Neuronal stem cell (in vitro differentiated cells): Measurements from ENCODE around the gene CAPN11.
A peak's percentile ranks its signal among the peaks of the same experiment; 100 is the strongest.

Experiments used
- DNase-seq: peaks from one replicate; pipeline ENCODE4 v3.0.0-alpha.2; 2013; ENCODE audit warnings: low spot score
- H2AFZ ChIP-seq: one replicate; pipeline ENCODE4 v1.6.1; 2013; ENCODE audit warnings: mild to moderate bottlenecking, low read length, inconsistent platforms
- H2AK5ac ChIP-seq: 2 replicates; pipeline ENCODE4 v1.6.1; 2013; ENCODE audit warnings: low read depth, mild to moderate bottlenecking, inconsistent platforms, low read length, moderate library complexity, mixed read lengths
- H2BK120ac ChIP-seq: 2 replicates; pipeline ENCODE4 v1.6.1; 2013; ENCODE audit warnings: low read depth, mild to moderate bottlenecking, inconsistent platforms, low read length, moderate library complexity, mixed read lengths
- H2BK12ac ChIP-seq: one replicate; pipeline ENCODE4 v1.6.1; 2013; ENCODE audit warnings: low read length, inconsistent platforms
- H2BK15ac ChIP-seq: 2 replicates; pipeline ENCODE4 v1.6.1; 2013; ENCODE audit warnings: mild to moderate bottlenecking, low read length, inconsistent platforms, mixed read lengths
- H2BK5ac ChIP-seq: one replicate; pipeline ENCODE4 v1.6.1; 2013; ENCODE audit warnings: inconsistent platforms, mild to moderate bottlenecking, low read length, moderate library complexity
- H3K14ac ChIP-seq: one replicate; pipeline ENCODE4 v1.6.1; 2013; ENCODE audit warnings: low read length, inconsistent platforms
- H3K18ac ChIP-seq: 2 replicates; pipeline ENCODE4 v1.6.1; 2013; ENCODE audit warnings: low read length, inconsistent platforms
- H3K23ac ChIP-seq: 2 replicates; pipeline ENCODE4 v1.6.1; 2013; ENCODE audit warnings: low read depth, mild to moderate bottlenecking, mixed read lengths, low read length, inconsistent platforms; ENCODE audit not compliant: poor library complexity
- H3K27ac ChIP-seq: replicated peaks from 3 replicates; pipeline ENCODE4 v1.5.1; 2013; ENCODE audit warnings: low read length, inconsistent platforms
- H3K27me3 ChIP-seq, 3 experiments: 2 replicates each; pipeline ENCODE4 v1.6.1; 2013; ENCODE audit warnings: low read length in 3 of 3, mild to moderate bottlenecking in 2 of 3, inconsistent platforms in 1 of 3, low read depth in 1 of 3, mixed read lengths in 1 of 3, moderate library complexity in 1 of 3; ENCODE audit not compliant: control insufficient read depth in 3 of 3, insufficient read depth in 3 of 3
- H3K36me3 ChIP-seq, 2 donors: replicated peaks in 1 of 2; 2 replicates each; pipeline ENCODE4 v1.6.1; 2013; ENCODE audit warnings: low read length in 2 of 2; ENCODE audit not compliant: control insufficient read depth in 2 of 2, insufficient read depth in 2 of 2
- H3K4ac ChIP-seq: 2 replicates; pipeline ENCODE4 v1.6.1; 2013; ENCODE audit warnings: inconsistent platforms, mild to moderate bottlenecking, low read length, moderate library complexity
- H3K4me1 ChIP-seq, 2 donors: 1 replicate in 1 of 2; 2 replicates in 1 of 2; pipeline ENCODE4 v1.6.1; 2013; ENCODE audit warnings: low read length in 2 of 2, low read depth in 1 of 2; ENCODE audit not compliant: control insufficient read depth in 2 of 2, insufficient read depth in 1 of 2
- H3K4me2 ChIP-seq: one replicate; pipeline ENCODE4 v1.6.1; 2013; ENCODE audit warnings: mild to moderate bottlenecking, low read length, inconsistent platforms; ENCODE audit not compliant: insufficient read depth, poor library complexity, severe bottlenecking
- H3K4me3 ChIP-seq, 2 donors: 2 replicates each; pipeline ENCODE4 v1.5.1; 2013; ENCODE audit warnings: low read length in 2 of 2, mild to moderate bottlenecking in 2 of 2, inconsistent platforms in 1 of 2, moderate library complexity in 1 of 2
- H3K79me1 ChIP-seq: one replicate; pipeline ENCODE4 v1.6.1; 2013; ENCODE audit warnings: low read depth, mild to moderate bottlenecking, inconsistent platforms, low read length, moderate library complexity
- H3K9ac ChIP-seq: one replicate; pipeline ENCODE4 v1.6.1; 2013; ENCODE audit warnings: mild to moderate bottlenecking, low read depth, low read length, inconsistent platforms; ENCODE audit not compliant: poor library complexity
- H3K9me3 ChIP-seq, 2 donors: replicated peaks in 1 of 2; 2 replicates each; pipeline versions ENCODE3 to v1.6.1; 2013; ENCODE audit warnings: low read length in 2 of 2, mild to moderate bottlenecking in 2 of 2, inconsistent platforms in 1 of 2, low read depth in 1 of 2, mixed read lengths in 1 of 2, moderate library complexity in 1 of 2; ENCODE audit not compliant: control insufficient read depth in 2 of 2, insufficient read depth in 1 of 2
- H4K8ac ChIP-seq: one replicate; pipeline ENCODE4 v1.6.1; 2013; ENCODE audit warnings: low read depth, mild to moderate bottlenecking, inconsistent platforms, low read length, moderate library complexity
- H4K91ac ChIP-seq: one replicate; pipeline ENCODE4 v1.6.1; 2013; ENCODE audit warnings: low read length, low read depth, mild to moderate bottlenecking, inconsistent platforms; ENCODE audit not compliant: poor library complexity
- WGBS, 2 donors: extraction: QIAGEN DNeasy Blood & Tissue Kit; methylation state at CpG; one replicate each; pipeline ENCODE4 v1.1.7; 2013; ENCODE audit warnings: missing lambda C conversion rate in 2 of 2, mixed read lengths in 1 of 2; ENCODE audit not compliant: insufficient read length in 2 of 2, insufficient replicate concordance in 1 of 2; ENCODE audit errors: extremely low coverage in 2 of 2; 5-methylcytosine and 5-hydroxymethylcytosine counted together

CAPN11 gene

DNA sequence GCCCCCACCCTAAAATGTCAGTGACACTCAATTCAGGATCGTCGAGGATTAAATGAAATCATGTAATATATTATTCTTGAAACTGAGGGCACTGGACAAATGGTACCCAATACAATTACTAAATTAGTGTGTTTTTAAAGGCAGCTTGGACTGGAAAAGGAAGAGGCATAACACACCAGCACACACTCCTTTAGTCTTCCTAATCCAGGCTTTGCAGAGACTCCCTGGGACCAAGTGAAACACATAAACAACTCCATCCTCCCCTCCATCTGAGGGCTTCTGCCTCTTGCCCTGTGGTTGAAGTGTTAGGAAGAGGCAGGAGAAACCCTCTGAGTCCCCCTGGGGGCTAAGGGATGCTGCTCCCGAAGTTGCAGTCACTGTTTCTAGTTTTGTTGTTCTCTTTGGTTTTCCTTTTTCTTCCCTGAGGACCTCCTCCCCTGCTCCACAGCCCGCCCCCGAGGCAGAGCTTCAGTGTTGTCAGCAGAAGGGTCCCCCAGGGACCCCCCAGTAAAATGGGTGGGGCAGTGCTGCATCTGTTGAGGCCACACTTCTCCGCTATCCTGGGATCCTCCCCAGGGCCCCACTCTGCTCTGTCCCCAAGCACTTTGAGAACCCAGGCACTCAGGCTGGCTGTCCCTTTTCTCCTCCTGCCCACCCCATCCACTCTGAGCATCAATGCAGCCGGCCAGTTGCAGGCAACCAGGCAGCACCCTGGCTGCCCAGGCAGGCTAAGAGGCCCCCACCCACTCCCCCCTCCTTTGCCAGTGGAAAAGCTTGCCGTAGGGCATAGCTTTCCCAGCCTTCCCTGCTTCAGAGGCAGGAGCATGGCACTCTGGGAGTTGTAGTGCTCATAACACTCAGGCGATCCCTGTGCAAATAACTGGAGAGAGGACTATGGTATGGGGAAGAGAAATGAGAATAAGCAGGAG lies 25.4 kb upstream of the CAPN11 start:
- no peak overlapping the region for H3K4ac ChIP-seq
- H3K9me3 ChIP-seq: peaks cover 0 to 2% of the 10 kb centered on the region in 2 donors
- no peak overlapping the region for H2BK120ac ChIP-seq
- H3K9ac ChIP-seq: no peak overlapping the region
- no peak overlapping the region for H4K8ac ChIP-seq
- peaks cover 2 to 12% of the 10 kb centered on the region in 2 donors for H3K36me3 ChIP-seq
- H3K79me1 ChIP-seq: peaks cover 8% of the 10 kb centered on the region
- no peak overlapping the region for H2BK5ac ChIP-seq
- peaks cover 14 to 32% of the 10 kb centered on the region in 2 donors for H3K4me1 ChIP-seq
- H3K27me3 ChIP-seq: no peaks in the 10 kb centered on the region
- H4K91ac ChIP-seq: no peak overlapping the region
- peak overlapping the region; percentile 88 for H2AFZ ChIP-seq
- peak overlapping the region; percentile 19 to 40 for H3K4me3 ChIP-seq
- H2BK12ac ChIP-seq: no peak overlapping the region
- peak overlapping the region; percentile 27 for H3K23ac ChIP-seq
- no peak overlapping the region for H3K14ac ChIP-seq
- peak; percentile 37 for DNase-seq
- no peak overlapping the region for H2BK15ac ChIP-seq
- H3K18ac ChIP-seq: peak overlapping the region; percentile 90
- no peak overlapping the region for H2AK5ac ChIP-seq
- peak overlapping the region; percentile 36 for H3K4me2 ChIP-seq
- H3K27ac ChIP-seq: peak overlapping the region; percentile 40
- no CpG with 5 or more reads among the region's 9 CpGs for WGBS, 2 donors

DNA sequence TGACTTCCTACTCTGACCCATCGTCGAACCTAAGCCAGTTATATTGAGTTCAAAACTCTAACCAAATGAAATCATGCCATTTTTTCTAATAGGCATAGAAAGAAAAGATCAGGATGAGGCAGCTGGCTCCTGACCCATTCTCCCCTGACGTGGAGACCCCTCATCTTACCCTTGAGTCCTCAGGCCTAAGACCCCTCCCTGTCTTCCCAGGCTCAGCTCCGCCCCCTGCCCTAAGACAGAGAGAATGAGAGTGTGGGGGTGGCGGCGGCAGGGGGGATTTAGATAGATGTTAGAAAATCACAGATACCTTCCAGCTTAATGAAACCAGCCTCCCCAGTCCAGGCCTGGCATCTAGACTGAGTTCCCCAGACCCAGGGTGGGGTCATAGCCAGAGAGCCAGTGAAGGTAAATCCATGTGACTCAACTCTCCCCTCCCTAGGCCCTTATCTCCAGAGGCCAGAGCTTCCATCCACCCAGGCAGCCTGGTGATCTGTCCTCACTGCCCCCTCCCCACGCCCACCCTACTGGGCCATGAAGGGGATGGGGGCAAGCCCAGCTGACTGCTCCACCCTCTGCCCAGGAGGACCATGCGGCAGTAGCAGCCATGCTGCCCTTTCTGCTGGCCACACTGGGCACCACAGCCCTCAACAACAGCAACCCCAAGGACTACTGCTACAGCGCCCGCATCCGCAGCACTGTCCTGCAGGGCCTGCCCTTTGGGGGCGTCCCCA lies 24.5 kb upstream of the CAPN11 start:
- Histone ChIP-seq H3K4me3 (no peak overlapping the region), H4K8ac (no peak overlapping the region), H2AK5ac (peak overlapping the region; percentile 82), H2BK15ac (peak overlapping the region; percentile 51), H3K79me1 (peaks cover 3% of the 10 kb centered on the region), H2BK120ac (peak overlapping the region; percentile 42), H2BK5ac (peak overlapping the region; percentile 90), H3K23ac (peak overlapping the region; percentile 92), H4K91ac (no peak overlapping the region), H3K27me3 (no peaks in the 10 kb centered on the region), H3K18ac (no peak overlapping the region), H3K27ac (no peak overlapping the region), H3K36me3 (peaks cover 2 to 12% of the 10 kb centered on the region in 2 donors), H2AFZ (no peak overlapping the region), H3K14ac (no peak overlapping the region), H3K4ac (peak overlapping the region; percentile 70), H3K9ac (peak overlapping the region; percentile 25), H3K9me3 (peaks cover 0 to 2% of the 10 kb centered on the region in 2 donors), H3K4me2 (no peak overlapping the region), H3K4me1 (peaks cover 9 to 33% of the 10 kb centered on the region in 2 donors), H2BK12ac (no peak overlapping the region)
- DNase-seq: no peak
- no CpG with 5 or more reads among the region's 12 CpGs for WGBS, 2 donors

DNA sequence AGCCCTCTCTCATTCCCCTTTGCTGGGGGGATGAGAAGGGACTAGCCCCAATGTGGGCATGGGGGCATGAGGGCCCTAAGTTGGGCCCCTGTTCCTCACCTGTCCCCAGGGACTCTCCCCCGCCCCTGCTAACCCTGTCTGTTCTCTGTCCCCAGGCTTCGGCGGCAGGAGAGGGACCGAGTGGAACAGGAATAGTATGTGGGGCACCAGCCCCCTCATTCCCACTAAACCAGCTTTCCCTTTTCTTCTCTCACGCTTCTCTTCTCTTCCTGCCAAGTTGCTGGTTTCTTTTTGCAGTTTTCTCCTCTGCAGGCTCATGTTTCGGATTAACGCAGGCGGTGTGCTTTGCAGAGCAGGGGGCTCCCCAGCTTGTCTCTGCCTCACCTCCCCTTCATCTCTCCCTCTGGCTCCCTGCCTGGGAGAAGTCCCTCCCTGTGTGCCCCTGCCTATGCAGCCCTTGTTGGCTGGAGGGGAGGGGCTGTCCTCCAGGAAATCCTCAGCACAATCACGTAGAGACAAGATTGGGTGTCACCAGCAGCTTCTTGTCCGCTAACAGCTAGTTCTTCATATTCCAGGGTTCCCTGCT lies 23.4 kb upstream of the CAPN11 start:
- Histone ChIP-seq H3K9ac (peak overlapping the region; percentile 13), H3K4me2 (peak overlapping the region; percentile 28), H4K91ac (no peak overlapping the region), H3K4ac (no peak overlapping the region), H3K4me1 (peaks cover 9 to 37% of the 10 kb centered on the region in 2 donors), H2BK5ac (peak overlapping the region; percentile 90), H2BK15ac (no peak overlapping the region), H3K14ac (no peak overlapping the region), H3K18ac (peak overlapping the region; percentile 36), H2BK12ac (no peak overlapping the region), H3K27ac (peak overlapping the region; percentile 40), H2AK5ac (no peak overlapping the region), H3K27me3 (no peaks in the 10 kb centered on the region), H2AFZ (no peak overlapping the region), H3K79me1 (peaks cover 3% of the 10 kb centered on the region), H3K23ac (no peak overlapping the region), H3K36me3 (peaks cover 12 to 23% of the 10 kb centered on the region in 2 donors), H3K9me3 (peaks cover 0 to 2% of the 10 kb centered on the region in 2 donors), H2BK120ac (peak overlapping the region; percentile 42), H4K8ac (no peak overlapping the region), H3K4me3 (no peak overlapping the region)
- DNase-seq: no peak
- no CpG with 5 or more reads among the region's 10 CpGs for WGBS, 2 donors
